NOMO-1 treated with DMSO at 0.1 percent for 48 hours (cell line): Measurements from ENCODE around the gene WNT2.
"Not testable (repeated sequence)": the region's sequence is repeated elsewhere in the genome, so short reads cannot be mapped to it uniquely, and the experiment has no call there.

Experiments
- DNase-seq: peaks from one replicate; lab custom pipeline; 2025; ENCODE audit not compliant: unreplicated experiment; lab: John Stamatoyannopoulos, UW

WNT2 gene

DNA sequence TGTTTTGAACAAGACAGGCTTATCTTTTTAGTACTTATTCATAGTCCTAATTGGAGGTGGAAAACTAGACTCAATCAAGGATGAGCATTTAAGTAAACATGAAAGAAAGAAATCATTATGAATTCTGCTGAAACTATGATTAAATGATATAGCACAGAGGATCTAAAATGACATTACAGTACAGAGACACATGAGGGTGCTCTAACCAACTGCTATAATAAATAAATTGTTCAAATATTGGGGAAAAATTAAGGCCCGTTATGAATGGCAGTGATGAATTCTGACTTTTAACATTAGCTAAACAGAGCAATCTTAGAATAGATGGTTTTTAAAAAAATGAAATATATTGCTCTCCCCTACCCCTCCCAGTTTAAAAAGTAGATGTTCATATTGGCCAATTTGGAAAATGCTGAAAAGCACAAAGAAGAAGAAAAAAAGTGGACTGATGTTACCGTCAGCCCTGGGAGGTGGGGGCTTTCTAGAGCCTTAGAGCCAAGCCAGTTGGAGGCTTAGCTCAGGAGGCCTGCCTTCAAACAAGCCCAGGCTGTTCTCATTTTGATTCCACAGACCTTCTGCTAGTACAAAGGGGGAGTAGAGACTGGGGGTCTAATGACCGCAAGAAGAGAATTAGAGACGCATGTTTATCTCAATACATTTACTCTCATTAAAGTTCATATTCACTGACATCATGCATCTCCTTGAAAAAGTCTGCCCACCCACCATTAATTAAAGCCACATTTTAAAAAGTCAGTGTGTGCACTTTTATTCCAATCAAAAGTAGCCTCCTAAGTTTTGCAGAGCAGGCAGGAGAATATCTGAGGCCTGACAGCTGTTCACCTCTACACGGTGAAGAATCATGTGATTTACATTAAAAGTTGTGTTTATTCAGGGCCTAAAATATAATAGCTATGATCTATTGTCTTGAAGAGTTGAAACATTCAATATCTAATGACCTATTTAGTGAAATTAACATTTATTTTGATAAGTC, 10.0 kb downstream of the WNT2 start:
- no peak for DNase-seq

DNA sequence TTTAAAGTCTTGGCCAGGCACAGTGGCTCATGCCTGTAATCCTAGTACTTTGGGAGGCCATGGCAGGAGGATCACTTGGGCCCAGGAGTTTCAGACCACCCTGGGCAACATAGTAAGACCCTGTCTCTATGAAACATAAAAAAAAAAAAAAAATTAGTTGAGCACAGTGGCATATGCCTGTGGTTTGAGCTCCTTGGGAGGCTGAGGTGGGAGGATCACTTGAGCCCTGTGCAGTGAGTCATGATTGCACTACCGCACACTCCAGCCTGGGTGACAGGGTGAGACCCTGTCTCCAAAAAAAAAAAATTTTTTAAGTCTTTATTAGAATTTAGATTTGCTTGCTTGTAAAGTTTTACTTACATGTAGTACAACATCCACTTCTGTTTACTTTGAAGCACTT, 14.0 kb downstream of the WNT2 start:
- no peak for DNase-seq

DNA sequence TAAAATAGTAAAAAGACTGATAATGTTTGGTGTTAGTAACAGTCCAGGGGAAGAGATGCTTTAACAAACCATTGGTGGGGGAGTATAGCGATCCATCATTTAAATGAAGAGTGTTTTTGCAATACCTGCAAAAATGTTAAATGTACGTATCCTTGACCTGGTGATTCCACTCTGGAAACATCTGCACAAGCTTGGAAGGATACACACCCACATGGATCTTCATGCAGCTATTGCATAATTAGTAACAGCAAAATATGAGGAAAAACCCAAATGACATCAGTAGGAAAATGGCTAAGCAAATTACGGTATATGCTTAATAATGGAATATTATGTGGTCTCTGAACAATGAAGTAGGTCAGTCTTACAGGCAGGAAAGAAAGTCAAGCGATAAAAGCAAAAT, 20.5 kb downstream of the WNT2 start:
- DNase-seq = no peak

DNA sequence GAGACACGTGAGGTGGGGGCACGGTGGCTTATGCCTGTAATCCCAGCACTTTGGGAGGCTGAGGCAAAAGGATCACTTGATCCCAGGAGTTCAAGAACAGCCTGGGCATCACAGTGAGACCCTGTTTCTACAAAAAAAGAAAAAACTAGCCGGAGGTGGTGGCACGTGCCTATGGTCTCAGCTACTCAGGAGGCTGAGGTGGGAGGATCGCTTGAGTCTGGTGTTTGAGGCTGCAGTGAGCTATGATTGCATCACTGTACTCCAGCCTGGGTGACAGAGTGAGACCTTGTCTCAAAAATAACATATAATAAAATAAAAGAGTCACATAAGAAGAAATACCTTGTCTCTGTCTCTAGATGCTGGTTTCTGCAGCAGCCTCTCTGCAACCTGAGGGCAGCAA, 22.4 kb downstream of the WNT2 start:
- not testable (repeated sequence) for DNase-seq

DNA sequence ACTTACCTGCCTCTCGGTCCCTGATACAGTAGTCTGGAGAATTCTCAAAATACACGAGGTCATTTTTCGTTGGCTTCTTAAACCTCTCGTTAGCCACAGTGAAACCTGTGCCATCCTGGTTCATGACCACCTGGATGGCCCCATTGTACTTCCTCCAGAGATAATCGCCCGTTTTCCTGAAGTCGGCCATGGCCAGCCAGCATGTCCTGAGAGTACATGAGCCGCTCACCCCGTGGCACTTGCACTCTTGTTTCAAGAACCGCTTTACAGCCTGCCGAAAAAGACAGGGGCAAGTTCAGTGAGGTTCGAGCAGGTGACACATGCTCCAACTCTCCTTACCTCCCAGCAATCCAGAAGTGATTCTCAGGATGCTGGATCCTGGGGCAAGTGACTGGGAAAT, 25.3 kb downstream of the WNT2 start:
- no peak for DNase-seq

DNA sequence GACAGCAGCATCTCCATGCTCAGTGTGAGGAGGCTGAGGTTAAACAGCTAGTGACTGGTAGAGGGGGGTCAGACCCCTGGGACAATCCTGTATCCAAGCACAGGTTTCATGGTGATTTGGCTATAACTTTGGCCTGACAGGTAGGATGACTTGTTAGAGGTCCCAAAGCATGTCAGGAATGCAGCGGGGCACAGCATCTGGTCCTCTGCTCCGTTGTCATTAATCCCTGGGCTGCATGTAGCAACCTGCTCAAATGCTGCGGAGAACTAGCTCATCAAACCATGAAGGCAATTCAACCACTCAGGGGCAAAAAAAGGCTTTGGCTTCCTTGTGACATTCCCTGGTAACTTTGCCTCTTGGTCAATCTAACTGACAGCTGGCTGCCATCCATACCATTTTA, 26.8 kb downstream of the WNT2 start:
- no peak for DNase-seq

DNA sequence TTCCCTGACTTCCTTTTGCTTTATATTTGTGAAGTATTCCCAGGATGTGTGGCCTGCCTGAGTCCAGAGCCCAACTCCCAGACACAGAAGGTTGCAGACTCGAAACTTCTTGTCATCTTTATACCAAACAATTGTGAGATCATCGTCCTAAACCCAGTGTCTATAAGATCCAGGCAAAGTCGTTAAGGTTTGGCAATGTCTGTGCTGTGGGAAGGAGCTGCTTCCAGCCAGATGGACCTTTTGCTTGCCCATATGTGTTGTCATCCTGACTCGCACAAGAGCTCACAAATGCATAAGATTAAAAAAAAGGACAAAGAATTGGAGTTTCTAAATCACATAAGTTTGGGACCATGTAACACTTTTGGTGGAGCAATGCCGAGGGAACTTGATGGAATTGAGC, 37.0 kb downstream of the WNT2 start:
- DNase-seq = no peak

DNA sequence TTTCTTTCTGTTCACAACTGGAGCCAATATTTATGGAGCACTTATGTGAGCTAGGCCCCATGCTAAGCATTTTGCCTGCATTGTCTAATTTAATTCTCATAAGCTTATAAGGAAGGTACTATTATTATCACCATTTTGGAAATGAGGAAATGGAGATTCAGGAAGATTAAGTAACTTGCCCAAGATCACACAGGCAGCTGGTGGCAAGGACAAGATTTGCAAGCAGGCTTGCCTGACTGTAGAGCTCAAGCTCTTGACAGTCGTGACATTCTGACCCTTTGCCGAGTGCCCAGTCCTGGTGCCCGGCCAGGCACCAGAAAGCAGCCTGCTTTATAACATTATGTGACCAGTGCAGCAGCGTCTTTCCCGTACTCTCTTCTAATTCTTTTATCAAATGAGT, 38.2 kb downstream of the WNT2 start:
- DNase-seq = no peak

DNA sequence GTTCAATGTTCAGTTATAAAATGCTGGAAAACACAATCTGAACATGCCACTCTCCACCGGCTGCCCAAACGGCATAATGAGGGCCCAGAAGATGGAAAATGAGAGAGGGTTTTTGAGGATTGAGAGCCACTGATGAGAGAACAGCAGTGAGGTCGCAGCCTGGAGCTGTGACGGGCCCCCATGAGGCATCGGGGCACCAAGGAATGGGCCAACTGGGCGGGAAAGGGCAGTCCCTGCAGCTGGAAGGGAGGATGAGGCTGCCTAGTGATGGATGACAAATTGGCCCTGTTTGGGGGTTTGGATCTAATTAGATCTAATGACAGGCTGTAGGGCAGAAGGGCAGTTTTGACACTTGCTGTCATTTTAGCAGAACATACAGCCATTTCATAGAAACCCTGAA, 39.1 kb downstream of the WNT2 start:
- DNase-seq = no peak

DNA sequence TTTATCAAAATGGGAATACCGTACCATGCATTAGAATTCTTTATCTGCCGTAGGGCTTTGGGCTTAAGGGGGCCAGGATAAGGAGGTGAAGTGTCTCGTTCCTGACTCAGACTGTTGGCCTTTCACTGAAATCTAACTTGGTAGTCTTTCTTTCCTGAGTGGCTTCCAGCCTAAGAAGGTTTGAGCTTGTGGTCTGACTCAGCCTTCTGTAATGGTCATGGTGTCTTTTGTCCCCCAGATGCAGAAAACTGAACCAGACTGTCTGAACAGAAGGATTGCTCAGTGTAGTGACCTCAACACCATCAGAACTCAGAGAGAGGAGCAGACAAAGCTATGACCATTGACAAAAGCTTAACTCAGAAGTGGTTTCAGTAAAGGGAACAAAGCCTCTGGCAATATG, 39.5 kb downstream of the WNT2 start:
- DNase-seq = no peak

DNA sequence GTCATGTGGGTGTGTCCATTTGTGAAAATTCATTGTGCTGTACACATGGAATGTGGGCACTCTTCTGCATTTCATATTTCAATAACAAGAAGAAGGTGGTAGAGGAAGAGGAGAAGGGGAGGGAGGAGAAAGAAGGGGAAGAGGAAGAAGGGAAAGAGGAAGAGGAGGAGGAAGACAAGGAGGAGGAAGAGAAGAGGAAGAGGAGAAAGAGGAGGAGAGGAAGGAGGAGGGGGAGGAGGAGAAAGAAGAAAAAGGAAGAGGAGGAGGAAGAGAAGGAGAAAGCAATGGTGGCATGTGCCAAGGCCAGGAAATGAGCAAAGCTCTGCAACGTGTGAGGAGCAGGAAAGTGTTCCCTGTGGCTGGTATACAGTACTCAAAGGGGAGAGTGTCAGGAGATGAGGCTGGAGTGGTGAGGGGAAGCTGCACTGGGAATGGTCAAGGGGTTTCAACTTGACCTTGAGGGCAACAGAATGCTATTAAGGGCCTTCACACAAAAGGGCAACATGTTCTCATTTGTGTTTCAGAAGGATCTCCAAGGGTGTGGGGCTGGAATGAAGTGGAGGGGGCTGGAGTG, 40.5 kb downstream of the WNT2 start:
- no peak for DNase-seq

DNA sequence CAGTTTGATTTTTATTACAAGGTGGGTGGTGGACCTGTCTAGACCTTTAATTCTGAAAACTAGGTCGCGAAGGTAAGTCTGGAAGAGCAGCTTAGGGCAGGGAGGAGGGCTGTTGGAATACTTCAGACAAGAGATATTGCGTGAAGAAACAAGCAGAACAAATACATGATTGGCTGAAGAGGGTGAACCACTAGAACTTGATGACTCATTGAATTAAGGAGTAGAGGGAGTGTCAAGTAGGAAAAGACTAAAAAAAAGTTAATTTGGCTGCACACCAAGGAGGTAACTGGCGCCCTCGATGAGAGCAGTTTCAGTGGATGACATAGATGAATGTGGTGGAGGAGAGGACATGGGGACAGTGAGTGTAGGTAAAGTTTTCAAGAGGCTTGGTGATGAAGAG, 41.3 kb downstream of the WNT2 start:
- no peak for DNase-seq

DNA sequence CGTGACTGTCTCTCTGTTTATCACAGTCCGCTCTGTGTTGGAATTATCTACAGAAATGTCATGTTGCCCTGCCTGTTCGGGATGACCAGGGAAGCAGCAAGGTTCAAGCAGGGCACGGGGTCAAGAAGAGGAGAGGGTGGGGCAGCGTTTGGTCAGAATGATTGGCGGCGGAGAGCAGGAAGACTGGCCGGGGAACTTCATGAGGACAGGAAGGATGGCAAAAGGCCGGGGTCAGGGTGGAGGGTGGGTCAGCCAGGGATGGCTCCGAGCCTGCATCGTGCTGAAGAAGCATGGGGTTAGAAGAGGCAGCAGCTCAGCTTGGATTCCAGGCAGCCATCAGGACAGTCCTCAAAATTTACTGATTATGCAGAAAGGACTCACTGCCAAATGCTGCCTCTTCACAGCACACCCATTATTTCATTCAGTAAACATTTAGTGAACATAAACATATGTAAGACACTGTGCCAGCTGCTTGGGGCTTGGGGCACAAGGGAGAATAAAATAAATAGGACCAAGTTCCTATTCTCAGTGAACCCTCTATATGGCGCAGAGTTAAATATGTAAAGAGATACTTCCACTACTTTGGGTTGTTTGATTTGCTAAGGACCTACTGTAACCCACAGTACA, 42.8 kb downstream of the WNT2 start:
- DNase-seq = no peak

DNA sequence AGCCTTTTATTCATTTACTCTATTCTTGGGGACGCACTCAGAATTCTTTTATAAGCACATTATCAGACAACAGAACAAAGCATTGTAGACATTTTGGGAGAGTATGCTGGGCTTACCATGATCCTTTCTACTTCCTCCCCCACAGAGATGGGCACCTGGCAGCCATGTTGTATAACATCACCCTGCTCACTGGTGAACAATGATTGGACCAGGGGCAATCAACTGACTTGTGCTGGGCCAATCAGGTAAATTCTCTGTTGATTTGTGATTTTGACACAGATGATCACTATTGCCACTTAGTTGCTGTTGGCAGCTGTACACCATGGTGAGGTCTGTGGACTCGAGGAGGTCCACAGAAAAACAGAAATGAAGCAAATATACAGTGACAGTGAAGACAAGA, 43.7 kb downstream of the WNT2 start:
- DNase-seq = no peak

DNA sequence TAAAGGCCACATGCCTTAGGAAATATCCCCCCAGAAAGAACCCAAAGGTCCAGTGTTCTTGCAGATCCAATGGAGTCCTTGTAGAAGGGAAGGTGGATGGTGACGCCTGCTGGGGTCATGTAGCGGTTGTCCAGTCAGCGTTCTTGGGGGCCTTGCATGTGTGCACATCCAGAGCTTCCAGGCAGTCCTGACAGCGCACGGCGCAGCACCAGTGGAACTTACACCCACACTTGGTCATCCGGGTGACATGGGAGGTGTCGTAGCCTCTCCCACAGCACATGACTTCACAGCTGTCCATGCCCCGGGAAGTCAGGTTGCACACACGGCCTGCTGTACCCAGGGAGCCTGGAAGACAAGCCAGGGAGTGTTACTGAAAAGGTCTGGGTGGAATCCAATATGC, 44.8 kb downstream of the WNT2 start:
- DNase-seq = no peak

DNA sequence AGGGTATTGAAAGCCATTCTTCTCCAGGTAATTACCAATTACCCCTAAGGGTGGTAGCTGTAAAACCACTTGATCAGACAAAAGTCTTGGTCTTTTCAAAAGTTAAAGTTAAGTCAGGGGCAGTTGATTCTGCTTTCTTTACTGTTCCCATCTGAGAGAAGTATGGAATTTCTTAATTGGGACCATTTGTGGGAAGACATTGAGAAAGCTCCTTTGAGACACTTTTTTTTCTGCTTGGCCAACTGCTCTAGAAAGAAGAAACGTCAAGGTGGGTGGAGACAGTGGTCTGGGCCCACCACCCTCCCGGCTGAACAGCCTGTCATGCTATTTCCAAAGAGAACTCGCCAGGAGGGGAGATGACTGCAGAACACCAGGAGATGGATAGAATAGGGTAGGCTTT, 45.3 kb downstream of the WNT2 start:
- DNase-seq = no peak

DNA sequence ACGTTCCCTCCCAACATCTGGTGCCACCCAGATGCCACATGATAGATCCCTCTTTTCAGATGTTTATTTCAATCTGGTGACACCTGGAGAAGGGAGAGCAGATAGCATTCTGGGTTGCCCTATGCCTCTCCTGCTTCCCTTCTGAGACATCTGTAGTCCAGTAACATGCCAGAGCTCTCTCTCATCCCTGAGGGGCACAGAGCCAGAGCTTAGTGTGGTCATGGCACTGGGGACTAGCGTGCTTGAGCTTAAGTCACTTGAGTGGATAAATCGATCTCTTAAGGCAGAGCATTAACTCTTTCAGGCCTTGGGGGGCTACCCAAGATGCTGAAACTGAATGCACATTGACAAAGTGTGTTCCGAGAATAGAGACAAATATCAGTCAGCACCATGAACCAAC, 47.9 kb downstream of the WNT2 start:
- DNase-seq = no peak

DNA sequence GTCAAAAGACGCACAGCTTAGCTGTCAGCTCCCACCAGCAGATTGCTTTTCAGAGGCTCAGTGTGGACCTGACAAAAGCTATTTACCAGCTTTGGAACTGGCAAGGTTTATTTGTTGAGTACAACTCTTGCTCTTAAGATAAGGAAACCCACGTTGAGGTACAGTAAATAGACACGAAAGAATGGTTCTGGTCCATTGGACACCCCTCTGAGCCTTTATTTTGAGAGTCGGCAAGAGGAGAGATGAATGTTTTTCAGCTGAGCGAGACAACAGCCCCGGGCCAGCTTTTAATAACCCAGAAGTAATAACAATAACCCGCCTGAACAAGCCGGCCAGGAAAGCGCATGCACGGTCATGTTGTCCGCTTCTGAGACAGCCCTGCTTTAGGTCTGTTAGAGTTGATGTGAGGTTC, 49.0 kb downstream of the WNT2 start:
- DNase-seq = no peak

DNA sequence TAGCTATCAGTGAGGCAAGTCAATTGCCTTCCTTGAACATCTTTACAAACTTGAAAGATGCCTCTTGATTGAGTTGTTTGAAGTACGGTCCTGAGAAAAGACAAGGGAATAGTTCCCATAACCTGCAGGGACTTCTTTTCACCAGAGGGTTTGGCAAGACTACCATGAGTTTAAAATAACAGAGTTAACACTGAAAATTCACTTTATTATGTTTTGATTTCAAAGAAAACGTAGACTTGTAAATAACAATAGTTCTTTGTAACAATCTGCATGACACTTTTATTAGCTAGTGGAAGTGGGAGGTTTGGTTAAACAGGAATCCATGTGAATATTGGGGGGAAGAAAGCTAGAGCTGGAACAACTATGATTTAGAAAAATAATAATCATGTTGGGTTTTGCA, 49.5 kb downstream of the WNT2 start:
- no peak for DNase-seq

DNA sequence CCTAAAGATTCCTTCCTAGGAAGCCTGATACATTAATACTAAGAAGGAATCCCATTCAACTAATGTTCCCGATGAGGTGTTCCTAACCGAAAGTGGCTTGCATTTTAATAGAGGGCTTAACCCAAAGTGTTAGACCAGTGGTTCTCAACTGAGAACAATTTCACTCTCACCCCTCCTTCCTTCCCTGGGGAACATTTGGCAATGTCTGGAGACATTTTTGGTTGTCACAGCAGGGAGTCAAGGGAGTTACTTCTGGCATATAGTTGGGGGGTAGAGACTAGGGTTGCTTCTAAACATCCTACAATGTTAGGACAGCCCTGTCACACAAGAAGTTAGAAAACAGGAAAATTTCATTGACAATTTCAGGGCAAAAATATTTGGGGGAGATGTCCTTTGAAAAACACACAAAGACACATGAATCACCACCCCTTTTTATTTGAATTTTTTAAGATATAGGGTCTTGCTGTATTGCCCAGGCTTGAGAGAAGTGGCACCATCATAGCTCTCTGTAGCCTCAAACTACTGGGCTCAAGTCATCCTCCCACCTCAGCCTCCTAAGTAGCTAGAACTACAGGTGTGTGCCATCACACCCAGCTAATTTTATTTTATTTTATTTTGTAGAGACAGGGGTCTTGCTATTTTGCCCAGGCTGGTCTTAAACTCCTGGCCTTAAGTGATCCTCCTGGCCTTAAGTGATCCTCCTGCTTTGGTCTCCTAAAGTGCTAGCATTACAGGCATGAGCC, 50.7 kb downstream of the WNT2 start:
- no peak for DNase-seq

DNA sequence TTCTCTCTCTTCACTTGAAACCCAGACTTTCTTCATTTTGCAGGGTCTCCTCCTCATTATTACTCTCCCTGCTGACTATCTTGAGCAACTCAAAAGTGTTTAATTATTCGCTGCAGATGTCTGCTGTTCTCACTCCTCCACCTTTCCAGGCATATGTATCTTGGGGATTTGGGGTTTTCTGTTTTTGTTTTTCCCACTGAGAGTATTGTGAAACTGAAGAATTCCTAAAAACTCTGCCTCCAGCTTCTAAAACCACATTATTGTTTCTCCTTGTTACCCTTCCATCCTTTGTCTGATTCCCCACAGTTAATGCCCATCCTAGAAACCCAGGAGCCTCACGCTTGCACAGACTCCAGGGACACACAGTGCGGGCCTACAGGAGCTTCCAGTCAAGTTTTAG, 51.3 kb downstream of the WNT2 start:
- no peak for DNase-seq

DNA sequence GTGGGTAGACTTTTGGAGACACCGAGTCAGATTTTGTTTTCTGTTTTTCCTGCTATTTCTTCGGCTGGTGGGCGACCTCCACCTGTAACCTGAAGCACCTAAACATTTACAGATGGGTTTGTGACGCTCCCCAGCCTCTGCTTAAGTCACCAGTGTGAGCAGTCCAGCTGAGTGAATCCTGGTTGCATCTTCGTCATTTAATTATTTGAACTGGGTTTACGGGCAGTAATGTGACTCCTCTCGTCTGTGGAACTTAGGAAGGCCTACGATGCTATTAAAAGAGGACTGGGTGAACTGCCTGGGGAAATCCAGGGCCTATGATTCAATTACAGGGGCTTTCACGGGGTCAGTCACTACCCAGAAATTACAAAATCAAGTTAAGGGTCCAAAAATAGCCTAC, 52.5 kb downstream of the WNT2 start:
- DNase-seq = no peak
